IMR-90 (cell line): ENCODE measurements around the gene YPEL5. TPM values are rescaled to one million over a fixed set of nuclear protein-coding genes. Genes with fewer than 3 reads are reported as not detected.

Experiments
- ATAC-seq: fragments of 200-7000 bp; cut with Tn5 transposase; 2 replicates; pipeline ENCODE4 v1.9.1; 2020; ENCODE audit warnings: low read depth, mild to moderate bottlenecking, moderate library complexity
- BruUV-seq: library from RNA; stranded (reverse); fragments of 400-500 nt; replicated peaks from 2 replicates; lab custom pipeline; 2021; lab: Mats Ljungman, UMichigan
- CTCF ChIA-PET: fragments of 300-600 bp; formaldehyde crosslinking; extraction: SDS; loops from one replicate; lab custom pipeline; 2021; ENCODE audit warnings: antibody characterized with exemption; lab: Yijun Ruan, JAX
- POLR2A ChIA-PET: fragments of 300-600 bp; sonication (Branson Sonifier 250); formaldehyde crosslinking; loops from one replicate; lab custom pipeline; 2022; ENCODE audit warnings: antibody characterized with exemption; ENCODE audit not compliant: unreplicated experiment; lab: Charles Lee
- DNase-seq: peaks from one replicate; pipeline ENCODE4 v3.0.0; 2013
- H2AFZ ChIP-seq: replicated peaks from 2 replicates; pipeline ENCODE3; 2013; ENCODE audit warnings: low read length, mild to moderate bottlenecking; ENCODE audit not compliant: poor library complexity
- H2AK5ac ChIP-seq: 2 replicates; pipeline ENCODE4 v1.6.1; 2013; ENCODE audit warnings: low read depth, low read length, inconsistent platforms
- H2AK9ac ChIP-seq: replicated peaks from 2 replicates; pipeline ENCODE3; 2013; ENCODE audit warnings: mild to moderate bottlenecking, low read depth, low read length, moderate library complexity; ENCODE audit not compliant: poor library complexity
- H2BK120ac ChIP-seq: 2 replicates; pipeline ENCODE4 v1.6.1; 2013; ENCODE audit warnings: low read depth, low read length, inconsistent platforms
- H2BK15ac ChIP-seq: 3 replicates; pipeline ENCODE4 v1.6.1; 2013; ENCODE audit warnings: low read depth, low read length, inconsistent platforms
- H2BK20ac ChIP-seq: 2 replicates; pipeline ENCODE4 v1.6.1; 2013; ENCODE audit warnings: low read depth, mild to moderate bottlenecking, inconsistent platforms, low read length, moderate library complexity
- H2BK5ac ChIP-seq: 2 replicates; pipeline ENCODE4 v1.6.1; 2013; ENCODE audit warnings: mild to moderate bottlenecking, low read depth, low read length, inconsistent platforms; ENCODE audit not compliant: poor library complexity, severe bottlenecking
- H3K14ac ChIP-seq: replicated peaks from 2 replicates; pipeline ENCODE4 v1.6.1; 2013; ENCODE audit warnings: low read depth, low read length, inconsistent platforms
- H3K18ac ChIP-seq: 2 replicates; pipeline ENCODE4 v1.6.1; 2013; ENCODE audit warnings: low read depth, low read length, control low read depth
- H3K23ac ChIP-seq: 2 replicates; pipeline ENCODE4 v1.6.1; 2013; ENCODE audit warnings: low read depth, low read length, inconsistent platforms
- H3K27ac ChIP-seq: 2 replicates; pipeline ENCODE4 v1.5.1; 2013; ENCODE audit warnings: mild to moderate bottlenecking, control low read depth, low read length; ENCODE audit not compliant: insufficient read depth
- H3K27me3 ChIP-seq: 2 replicates; pipeline ENCODE4 v1.6.1; 2013; ENCODE audit warnings: low read length; ENCODE audit not compliant: control insufficient read depth, insufficient read depth
- H3K36me3 ChIP-seq: 2 replicates; pipeline ENCODE4 v1.6.1; 2013; ENCODE audit warnings: low read length, mixed read lengths; ENCODE audit not compliant: control insufficient read depth, insufficient read depth
- H3K4ac ChIP-seq: 2 replicates; pipeline ENCODE4 v1.6.1; 2013; ENCODE audit warnings: low read depth, low read length, inconsistent platforms
- H3K4me1 ChIP-seq: 2 replicates; pipeline ENCODE4 v1.6.1; 2013; ENCODE audit warnings: low read length, mixed read lengths; ENCODE audit not compliant: control insufficient read depth, insufficient read depth
- H3K4me2 ChIP-seq: 2 replicates; pipeline ENCODE4 v1.6.1; 2013; ENCODE audit warnings: low read depth, mild to moderate bottlenecking, control low read depth, low read length, moderate library complexity
- H3K4me3 ChIP-seq: 2 replicates; pipeline ENCODE4 v1.5.1; 2013; ENCODE audit warnings: low read depth, mild to moderate bottlenecking, control low read depth, low read length, moderate library complexity; ENCODE audit not compliant: insufficient read depth
- H3K56ac ChIP-seq: 2 replicates; pipeline ENCODE4 v1.6.1; 2013; ENCODE audit warnings: low read length, inconsistent platforms; ENCODE audit not compliant: insufficient read depth; ENCODE audit errors: extremely low read depth
- H3K79me1 ChIP-seq, 2 experiments: 2 replicates each; pipeline ENCODE4 v1.6.1; 2013; ENCODE audit warnings: low read length in 2 of 2, inconsistent platforms in 1 of 2, low read depth in 1 of 2
- H3K9ac ChIP-seq: 2 replicates; pipeline ENCODE4 v1.6.1; 2013; ENCODE audit warnings: low read depth, low read length, control low read depth
- H3K9me1 ChIP-seq: 2 replicates; pipeline ENCODE4 v1.6.1; 2013; ENCODE audit warnings: low read length, inconsistent platforms; ENCODE audit not compliant: insufficient read depth
- H3K9me3 ChIP-seq: 2 replicates; pipeline ENCODE4 v1.6.1; 2013; ENCODE audit warnings: low read length; ENCODE audit not compliant: control insufficient read depth, insufficient read depth
- H4K20me1 ChIP-seq: 2 replicates; pipeline ENCODE4 v1.6.1; 2013; ENCODE audit warnings: low read length, inconsistent platforms; ENCODE audit not compliant: insufficient read depth
- H4K5ac ChIP-seq: 2 replicates; pipeline ENCODE4 v1.6.1; 2013; ENCODE audit warnings: mild to moderate bottlenecking, low read depth, low read length, control low read depth
- H4K8ac ChIP-seq, 2 experiments: 2 replicates each; pipeline ENCODE4 v1.6.1; 2013; ENCODE audit warnings: low read depth in 2 of 2, low read length in 2 of 2, control low read depth in 1 of 2, inconsistent platforms in 1 of 2
- H4K91ac ChIP-seq: 2 replicates; pipeline ENCODE4 v1.6.1; 2013; ENCODE audit warnings: low read depth, low read length, inconsistent platforms; ENCODE audit not compliant: insufficient read depth
- BHLHE40 ChIP-seq: fragments of 150-350 bp; IDR thresholded peaks from 2 replicates; pipeline ENCODE4 v1.6.1; 2016; ENCODE audit warnings: mild to moderate bottlenecking, low read depth, low read length
- MAZ ChIP-seq: IDR thresholded peaks from 2 replicates; pipeline ENCODE4 v1.6.1; 2012; ENCODE audit warnings: low read depth, mild to moderate bottlenecking, low read length, improper control_type of control experiment, moderate library complexity, borderline replicate concordance
- MXI1 ChIP-seq: IDR thresholded peaks from 2 replicates; pipeline ENCODE4 v1.6.1; 2012; ENCODE audit warnings: low read depth, mild to moderate bottlenecking, low read length, moderate library complexity, borderline replicate concordance
- NFE2L2 ChIP-seq: fragments of 150-350 bp; IDR thresholded peaks from 2 replicates; pipeline ENCODE4 v1.6.1; 2016; ENCODE audit warnings: low read depth, mild to moderate bottlenecking, low read length
- POLR2A ChIP-seq: IDR thresholded peaks from 2 replicates; pipeline ENCODE4 v1.6.1; 2012; ENCODE audit warnings: mild to moderate bottlenecking, low read depth, low read length
- RCOR1 ChIP-seq: IDR thresholded peaks from 2 replicates; pipeline ENCODE4 v1.6.1; 2012; ENCODE audit warnings: mild to moderate bottlenecking, low read length, improper control_type of control experiment; ENCODE audit not compliant: insufficient replicate concordance
- RFX5 ChIP-seq: IDR thresholded peaks from 2 replicates; pipeline ENCODE4 v1.8.0; 2012; ENCODE audit warnings: low read depth, mild to moderate bottlenecking, low read length, moderate library complexity
- WGBS, 2 experiments: methylation state at CpG; one replicate each; pipeline versions ENCODE4 v1.1.5 to v1.1.7; 2013; ENCODE audit warnings: missing lambda C conversion rate in 2 of 2; ENCODE audit not compliant: insufficient read length in 1 of 2; ENCODE audit errors: extremely low coverage in 2 of 2; 5-methylcytosine and 5-hydroxymethylcytosine counted together
- dilution Hi-C: fragments of 300-500 bp; cut with HindIII; formaldehyde crosslinking; loops from one replicate; pipeline ENCODE4 v1.14.3; 2018; ENCODE audit warnings: low sequenced_read_pairs; ENCODE audit not compliant: unreplicated experiment
- in situ Hi-C: fragments of 300-500 bp; cut with MboI; formaldehyde crosslinking; loops from 3 replicates; pipeline ENCODE4 v1.14.3; 2019; ENCODE audit warnings: low sequenced_read_pairs, inconsistent platforms, mixed read lengths
- intact Hi-C: fragments of 100-400 bp; cut with micrococcal nuclease; formaldehyde crosslinking; loops from 2 replicates; pipeline ENCODE4 v1.10.0; 2022
- polyA plus RNA-seq, 3 experiments: library from polyadenylated mRNA; depleted of rRNA; stranded (reverse); fragments of >200 nt; gene quantifications; 2 replicates each; pipeline ENCODE4 v1.2.3, GENCODE V29; 2012; ENCODE audit warnings: low replicate concordance in 1 of 3
- total RNA-seq: library from RNA; depleted of rRNA; stranded (reverse); fragments of >200 nt; gene quantifications from 2 replicates; pipeline ENCODE4 v1.2.3, GENCODE V29; 2012
- TF ChIP-seq, protein P1 (sequence below): conservative IDR thresholded peaks from 2 replicates; pipeline ENCODE4 v1.5.1; 2012; ENCODE audit warnings: mild to moderate bottlenecking, low read depth, low read length, improper control_type of control experiment

The YPEL5 gene
- total and polyA plus RNA-seq, 2 of the 4 experiments (the other 2 are of a cell fraction) = 40.7 to 62.6 TPM

DNA sequence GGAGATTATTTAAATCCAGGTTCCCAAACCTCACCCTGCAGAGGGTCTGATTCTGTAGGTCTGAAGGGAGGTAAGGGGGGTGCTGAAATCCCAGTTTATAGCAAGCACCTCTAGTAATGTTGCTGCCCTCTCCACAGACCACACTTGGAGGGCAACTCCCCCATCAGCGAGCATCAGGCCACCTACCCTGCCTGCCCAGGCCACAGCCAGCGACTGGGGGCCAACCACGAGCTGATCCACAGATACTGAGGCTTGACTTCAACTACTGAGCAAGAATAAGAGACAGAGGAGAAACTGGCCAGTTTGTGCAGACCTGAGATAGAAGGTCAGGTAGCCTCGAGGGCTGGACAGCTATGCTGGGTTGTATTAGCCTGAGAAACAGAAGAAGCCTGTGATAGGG is 48.2 kb downstream of the YPEL5 start:
- Histone ChIP-seq H2BK120ac (no peak overlapping the region), H3K36me3 (no peaks in the 10 kb centered on the region)

More for the DNA sequence above, 48.2 kb downstream of the YPEL5 start:
- Histone ChIP-seq H3K4me3 (no peak overlapping the region), H2BK5ac (no peak overlapping the region), H3K27me3 (no peaks in the 10 kb centered on the region; the same call in 1 of the 2 replicates), H3K23ac (no peak overlapping the region), H2AK5ac (no peak overlapping the region), H3K9ac (no peak overlapping the region), H3K56ac (no peak overlapping the region), H4K91ac (no peak overlapping the region), H3K4me1 (peaks cover 9% of the 10 kb centered on the region), H4K20me1 (no peaks in the 10 kb centered on the region), H2AK9ac (no peak overlapping the region), H3K4me2 (no peak overlapping the region), H3K9me3 (no peaks in the 10 kb centered on the region), H3K9me1 (peaks cover 4% of the 10 kb centered on the region; the same call in 1 of the 2 replicates), H4K8ac (no peak overlapping the region), H2BK20ac (no peak overlapping the region), H4K5ac (no peak overlapping the region), H3K18ac (no peak overlapping the region), H3K14ac (no peak overlapping the region), H2BK15ac (no peak overlapping the region), H3K27ac (no peak overlapping the region), H3K79me1 (no peaks in the 10 kb centered on the region), H3K4ac (no peak overlapping the region), H2AFZ (no peak overlapping the region)
- POLR2A ChIA-PET = no interaction called here
- in situ Hi-C loops = no loop called here
- WGBS, 2 experiments = 76% methylated on average over 2 of the region's 4 CpGs; no CpG with 5 or more reads in 1 of the 2 experiments
- intact Hi-C loops = no loop called here
- CTCF ChIA-PET = no interaction called here
- no peak for TF ChIP-seq POLR2A
- TF ChIP-seq RCOR1 = no peak
- TF ChIP-seq, protein P1, sequence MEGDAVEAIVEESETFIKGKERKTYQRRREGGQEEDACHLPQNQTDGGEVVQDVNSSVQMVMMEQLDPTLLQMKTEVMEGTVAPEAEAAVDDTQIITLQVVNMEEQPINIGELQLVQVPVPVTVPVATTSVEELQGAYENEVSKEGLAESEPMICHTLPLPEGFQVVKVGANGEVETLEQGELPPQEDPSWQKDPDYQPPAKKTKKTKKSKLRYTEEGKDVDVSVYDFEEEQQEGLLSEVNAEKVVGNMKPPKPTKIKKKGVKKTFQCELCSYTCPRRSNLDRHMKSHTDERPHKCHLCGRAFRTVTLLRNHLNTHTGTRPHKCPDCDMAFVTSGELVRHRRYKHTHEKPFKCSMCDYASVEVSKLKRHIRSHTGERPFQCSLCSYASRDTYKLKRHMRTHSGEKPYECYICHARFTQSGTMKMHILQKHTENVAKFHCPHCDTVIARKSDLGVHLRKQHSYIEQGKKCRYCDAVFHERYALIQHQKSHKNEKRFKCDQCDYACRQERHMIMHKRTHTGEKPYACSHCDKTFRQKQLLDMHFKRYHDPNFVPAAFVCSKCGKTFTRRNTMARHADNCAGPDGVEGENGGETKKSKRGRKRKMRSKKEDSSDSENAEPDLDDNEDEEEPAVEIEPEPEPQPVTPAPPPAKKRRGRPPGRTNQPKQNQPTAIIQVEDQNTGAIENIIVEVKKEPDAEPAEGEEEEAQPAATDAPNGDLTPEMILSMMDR = no peak
- TF ChIP-seq MAZ = no peak
- no peak for TF ChIP-seq MXI1
- no peak for TF ChIP-seq RFX5
- no peak for TF ChIP-seq BHLHE40
- no peak for TF ChIP-seq NFE2L2
- BruUV-seq = no TSS peak
- no peak for DNase-seq
- no peak for ATAC-seq
- dilution Hi-C loops = no loop called here
